OCI-LY1 (cell line): ENCODE results near the gene TIMM22.

Source experiments
- CTCF ChIP-seq: fragments of 200-600 bp; sonication (generic), shearing (Covaris generic); IDR thresholded peaks from 2 replicates; pipeline ENCODE4 v1.5.1; 2017; ENCODE audit warnings: mild to moderate bottlenecking, antibody characterized with exemption, low read length, moderate library complexity, mixed read lengths
- EZH2 ChIP-seq: fragments of 200-600 bp; sonication (generic), shearing (Covaris generic); IDR thresholded peaks from 2 replicates; pipeline ENCODE4 v1.8.0; 2017; ENCODE audit warnings: borderline replicate concordance, mixed run types, mild to moderate bottlenecking, antibody characterized with exemption, low read length, moderate library complexity, mixed read lengths

- TF ChIP-seq CTCF (no peak), EZH2 (no peak)
Observed at GRCh38 chr17:1032391-1032790, 35.5 kb downstream of the TIMM22 start.
